D721Med (cell line): ENCODE data around the gene SLC2A6.

ENCODE experiments used
- DNase-seq: peaks from one replicate; pipeline ENCODE4 v3.0.0; 2011; ENCODE audit warnings: low spot score; ENCODE audit not compliant: insufficient read length
- FAIRE-seq: peaks from 2 replicates; lab custom pipeline; 2011; peaks lifted over from hg19 to GRCh38; lab: Jason Lieb, UNC
- TF ChIP-seq, protein P1 (sequence below): IDR thresholded peaks from 2 replicates; pipeline ENCODE4 v1.5.1; 2012; ENCODE audit warnings: mild to moderate bottlenecking, control low read depth; ENCODE audit not compliant: insufficient read depth; ENCODE audit errors: missing control alignments

Gene SLC2A6

DNA sequence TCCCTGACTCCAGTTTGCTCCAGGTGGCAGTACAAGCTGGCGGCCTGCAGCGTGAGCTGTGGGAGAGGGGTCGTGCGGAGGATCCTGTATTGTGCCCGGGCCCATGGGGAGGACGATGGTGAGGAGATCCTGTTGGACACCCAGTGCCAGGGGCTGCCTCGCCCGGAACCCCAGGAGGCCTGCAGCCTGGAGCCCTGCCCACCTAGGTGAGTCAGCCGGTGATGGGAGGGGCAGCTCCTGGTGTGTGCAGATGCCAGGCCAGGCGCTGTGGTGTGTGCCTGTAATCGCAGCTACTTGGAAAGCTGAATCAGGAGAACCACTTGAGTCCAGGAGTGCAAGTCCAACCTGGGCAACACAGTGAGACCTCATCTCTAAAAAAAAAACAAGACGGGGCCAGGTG lies 29.1 kb downstream of the SLC2A6 start:
- no peak for DNase-seq

GRCh38 chr9:133448487-133448972 lies 30.4 kb downstream of the SLC2A6 start:
- no peak for FAIRE-seq
- no peak for DNase-seq
- TF ChIP-seq, protein P1, sequence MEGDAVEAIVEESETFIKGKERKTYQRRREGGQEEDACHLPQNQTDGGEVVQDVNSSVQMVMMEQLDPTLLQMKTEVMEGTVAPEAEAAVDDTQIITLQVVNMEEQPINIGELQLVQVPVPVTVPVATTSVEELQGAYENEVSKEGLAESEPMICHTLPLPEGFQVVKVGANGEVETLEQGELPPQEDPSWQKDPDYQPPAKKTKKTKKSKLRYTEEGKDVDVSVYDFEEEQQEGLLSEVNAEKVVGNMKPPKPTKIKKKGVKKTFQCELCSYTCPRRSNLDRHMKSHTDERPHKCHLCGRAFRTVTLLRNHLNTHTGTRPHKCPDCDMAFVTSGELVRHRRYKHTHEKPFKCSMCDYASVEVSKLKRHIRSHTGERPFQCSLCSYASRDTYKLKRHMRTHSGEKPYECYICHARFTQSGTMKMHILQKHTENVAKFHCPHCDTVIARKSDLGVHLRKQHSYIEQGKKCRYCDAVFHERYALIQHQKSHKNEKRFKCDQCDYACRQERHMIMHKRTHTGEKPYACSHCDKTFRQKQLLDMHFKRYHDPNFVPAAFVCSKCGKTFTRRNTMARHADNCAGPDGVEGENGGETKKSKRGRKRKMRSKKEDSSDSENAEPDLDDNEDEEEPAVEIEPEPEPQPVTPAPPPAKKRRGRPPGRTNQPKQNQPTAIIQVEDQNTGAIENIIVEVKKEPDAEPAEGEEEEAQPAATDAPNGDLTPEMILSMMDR: no peak

More for the DNA sequence above, 29.1 kb downstream of the SLC2A6 start:
- no peak for FAIRE-seq
- TF ChIP-seq, protein P1: no peak

- no peak for FAIRE-seq
- TF ChIP-seq, protein P1: no peak
These were observed 33.5 kb downstream of the SLC2A6 start for GRCh38 chr9:133445293-133445969.

DNA sequence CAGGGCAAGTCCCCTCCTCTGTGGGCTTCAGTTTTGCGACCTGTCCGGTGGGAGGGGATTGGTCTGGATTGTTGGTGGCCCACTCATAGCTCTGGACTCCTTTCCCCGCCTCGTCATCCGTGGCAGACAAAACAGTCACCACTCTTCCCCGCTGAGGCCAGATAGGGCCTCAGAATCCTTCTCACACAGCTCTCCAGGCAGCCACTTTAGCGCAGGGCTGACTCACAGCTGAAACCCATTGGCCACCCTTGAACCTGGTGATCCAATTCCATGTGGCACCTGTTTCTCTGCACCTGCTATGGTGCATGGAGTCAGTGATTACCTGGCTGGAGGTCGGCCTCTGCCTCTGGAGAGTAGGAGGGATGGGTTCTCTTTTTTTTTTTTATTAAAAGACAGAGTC lies 34.9 kb downstream of the SLC2A6 start:
- FAIRE-seq (no peak), DNase-seq (no peak)
- TF ChIP-seq, protein P1: no peak

More at GRCh38 chr9:133445293-133445969, 33.5 kb downstream of the SLC2A6 start:
- DNase-seq: no peak

- DNase-seq: no peak
- FAIRE-seq: no peak
- TF ChIP-seq, protein P1: no peak
These were observed 35.7 kb downstream of the SLC2A6 start for GRCh38 chr9:133443248-133443647.

GRCh38 chr9:133441571-133441970 lies 37.3 kb downstream of the SLC2A6 start:
- TF ChIP-seq, protein P1: no peak
- DNase-seq: no peak
- no peak for FAIRE-seq

DNA sequence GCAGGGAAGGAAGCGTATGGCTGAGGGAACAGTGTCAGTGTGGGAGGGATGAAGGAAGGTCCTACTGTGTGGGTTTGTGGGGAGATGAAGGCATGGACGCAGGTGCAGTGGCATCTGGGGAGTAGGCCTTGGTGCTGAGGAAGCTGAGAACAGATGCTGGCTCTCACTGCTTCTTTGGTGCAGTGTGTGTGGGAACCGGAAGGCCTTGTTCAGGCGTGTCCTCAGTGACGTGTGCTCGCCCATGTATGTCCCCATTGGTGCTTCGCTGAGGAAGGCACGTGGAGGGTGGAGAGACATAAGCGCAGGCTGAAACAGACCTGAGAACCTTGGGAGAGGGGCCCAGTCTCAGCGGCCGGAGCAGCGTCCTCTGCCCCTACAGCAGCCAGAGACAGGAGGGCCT lies 38.0 kb downstream of the SLC2A6 start:
- TF ChIP-seq, protein P1: no peak
- DNase-seq: no peak
- FAIRE-seq: no peak
